Uterus (tissue), 2 donors: Measurements from ENCODE around the gene ZDHHC3.

Experiments
- POLR2A ChIP-seq, 2 donors: fragments of 450-650 bp; IDR thresholded peaks; one replicate each; pipeline ENCODE4 v1.6.1; 2016; ENCODE audit warnings: antibody characterized with exemption in 2 of 2, mild to moderate bottlenecking in 1 of 2, moderate library complexity in 1 of 2
- TF ChIP-seq, protein P1 (sequence below), 4 experiments: fragments of 200-600 bp in 2 of 4; fragments of 450-650 bp in 2 of 4; sonication (generic) in 2 of 4; IDR thresholded peaks; one replicate each; pipeline ENCODE4 v1.5.1; 2016 to 2019; ENCODE audit warnings: antibody characterized with exemption in 4 of 4, mild to moderate bottlenecking in 2 of 4, moderate library complexity in 1 of 4

DNA sequence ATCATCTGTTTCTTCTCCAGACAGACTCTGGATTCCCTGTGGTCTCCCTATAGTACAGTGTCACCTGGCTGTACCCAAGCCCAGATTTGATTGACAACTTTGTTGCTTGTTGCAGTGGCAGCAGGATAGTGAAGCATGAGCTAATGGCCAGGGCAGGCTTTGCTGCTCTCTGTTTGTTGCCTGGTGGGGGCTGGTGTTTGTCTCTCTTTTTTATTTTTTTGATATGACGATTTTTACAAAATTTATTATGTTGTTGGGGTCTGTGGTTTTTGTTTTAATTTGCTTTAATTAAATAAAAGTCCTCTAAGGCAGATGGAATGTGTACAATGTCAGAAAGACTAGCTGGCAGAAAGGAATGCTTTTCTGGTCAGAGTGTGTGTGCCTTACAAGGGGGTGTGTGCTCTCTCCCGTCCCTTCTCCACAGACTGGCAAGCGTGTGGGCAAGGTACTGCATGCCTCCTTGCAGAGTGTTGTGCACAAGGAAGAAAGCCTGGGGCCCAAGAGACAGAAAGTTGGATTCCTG, 34.9 kb upstream of the ZDHHC3 start:
- TF ChIP-seq, protein P1, sequence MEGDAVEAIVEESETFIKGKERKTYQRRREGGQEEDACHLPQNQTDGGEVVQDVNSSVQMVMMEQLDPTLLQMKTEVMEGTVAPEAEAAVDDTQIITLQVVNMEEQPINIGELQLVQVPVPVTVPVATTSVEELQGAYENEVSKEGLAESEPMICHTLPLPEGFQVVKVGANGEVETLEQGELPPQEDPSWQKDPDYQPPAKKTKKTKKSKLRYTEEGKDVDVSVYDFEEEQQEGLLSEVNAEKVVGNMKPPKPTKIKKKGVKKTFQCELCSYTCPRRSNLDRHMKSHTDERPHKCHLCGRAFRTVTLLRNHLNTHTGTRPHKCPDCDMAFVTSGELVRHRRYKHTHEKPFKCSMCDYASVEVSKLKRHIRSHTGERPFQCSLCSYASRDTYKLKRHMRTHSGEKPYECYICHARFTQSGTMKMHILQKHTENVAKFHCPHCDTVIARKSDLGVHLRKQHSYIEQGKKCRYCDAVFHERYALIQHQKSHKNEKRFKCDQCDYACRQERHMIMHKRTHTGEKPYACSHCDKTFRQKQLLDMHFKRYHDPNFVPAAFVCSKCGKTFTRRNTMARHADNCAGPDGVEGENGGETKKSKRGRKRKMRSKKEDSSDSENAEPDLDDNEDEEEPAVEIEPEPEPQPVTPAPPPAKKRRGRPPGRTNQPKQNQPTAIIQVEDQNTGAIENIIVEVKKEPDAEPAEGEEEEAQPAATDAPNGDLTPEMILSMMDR (IDR thresholded peaks at IDR 0.05): no peak
- TF ChIP-seq POLR2A (IDR thresholded peaks at IDR 0.05): no peak
